Activated T-helper 1 cell treated with anti-CD3 and anti-CD28 coated beads, Interleukin-2, amount 50 U/mL, for 16 hours (primary cell): ENCODE measurements around the gene TBC1D8B.

ENCODE experiments used
- DNase-seq, 2 donors: peaks; one replicate each; pipeline ENCODE4 v3.0.0-alpha.2; 2020; ENCODE audit warnings: low read depth in 1 of 2, low spot score in 1 of 2

The TBC1D8B gene

GRCh38 chrX:106897259-106897658 is 94.8 kb downstream of the TBC1D8B start:
- no peak for DNase-seq

DNA sequence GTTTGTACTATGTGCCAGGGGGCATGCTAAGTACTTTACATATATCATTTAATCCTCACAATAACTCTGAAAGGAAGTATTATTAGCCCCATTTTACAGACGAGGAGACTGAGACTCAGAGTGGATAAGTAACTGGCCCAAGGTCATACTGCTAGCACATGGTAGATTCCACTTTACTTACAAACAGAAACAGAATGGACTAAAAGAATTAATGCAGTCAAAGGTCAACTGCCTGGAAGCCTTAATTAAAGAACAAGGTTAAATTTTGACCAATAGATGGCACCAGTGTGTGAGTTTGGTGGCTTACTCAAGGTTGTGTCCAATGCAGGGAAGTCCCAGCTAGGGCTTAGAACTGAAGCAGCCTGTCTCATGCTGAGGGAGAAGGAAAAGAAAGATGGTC is 96.0 kb downstream of the TBC1D8B start:
- DNase-seq = no peak

GRCh38 chrX:106899276-106899675 is 96.8 kb downstream of the TBC1D8B start:
- no peak for DNase-seq

DNA sequence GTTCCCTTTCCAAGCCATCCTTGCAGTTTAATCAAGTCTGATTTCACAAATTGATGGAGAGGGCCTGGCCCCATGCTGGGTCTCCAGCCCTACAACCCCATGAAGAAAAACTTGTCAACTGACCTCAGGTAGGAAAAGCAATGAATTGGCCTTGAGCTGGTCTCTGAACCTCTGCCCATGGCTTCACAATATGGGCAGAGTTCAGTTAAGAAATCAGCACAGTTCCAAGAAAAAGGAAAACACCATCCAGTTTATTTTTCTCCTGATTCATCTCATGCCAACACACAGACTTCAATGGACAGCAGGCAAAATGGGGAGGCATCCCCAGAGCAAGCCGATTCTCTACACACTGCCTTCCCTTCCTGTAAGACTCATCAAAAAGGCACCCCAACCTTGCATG is 97.4 kb downstream of the TBC1D8B start:
- no peak for DNase-seq

GRCh38 chrX:106901341-106901740 is 98.9 kb downstream of the TBC1D8B start:
- DNase-seq = no peak

GRCh38 chrX:106901781-106902219 is 99.3 kb downstream of the TBC1D8B start:
- DNase-seq = no peak

GRCh38 chrX:106902684-106903083 is 100.2 kb downstream of the TBC1D8B start:
- DNase-seq = no peak

DNA sequence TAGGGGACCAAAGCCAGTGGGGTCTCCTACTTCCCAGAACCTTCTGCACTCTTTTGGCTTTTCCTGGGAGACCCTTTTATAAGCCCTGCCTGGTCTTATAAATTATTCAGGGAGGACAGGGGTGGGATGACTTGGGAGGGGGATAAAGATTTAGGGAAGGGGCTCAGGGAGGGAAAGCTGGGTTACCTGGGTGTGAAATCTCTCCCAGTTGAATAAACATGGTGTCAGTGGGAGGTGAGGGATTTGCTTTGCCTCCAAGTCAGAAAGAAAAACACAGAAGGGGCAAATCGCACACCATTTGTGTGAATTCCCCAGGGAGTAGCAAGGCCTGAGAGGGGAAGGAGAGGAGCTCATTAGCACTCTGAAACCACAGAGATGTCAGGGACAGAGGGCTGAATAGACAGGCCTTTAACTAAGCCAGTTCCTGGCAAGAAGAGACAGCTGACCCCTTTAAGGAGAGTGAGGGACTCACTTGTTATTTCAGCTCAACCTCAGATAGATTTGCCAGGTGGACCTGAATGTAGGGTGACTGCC is 100.9 kb downstream of the TBC1D8B start, which contains the start of gene RIPPLY1:
TSS of gene RIPPLY1 (minus strand) at position 51 of the 534 bp plus-strand sequence. CDS start 54 bp downstream, outside the sequence.
- no peak for DNase-seq

DNA sequence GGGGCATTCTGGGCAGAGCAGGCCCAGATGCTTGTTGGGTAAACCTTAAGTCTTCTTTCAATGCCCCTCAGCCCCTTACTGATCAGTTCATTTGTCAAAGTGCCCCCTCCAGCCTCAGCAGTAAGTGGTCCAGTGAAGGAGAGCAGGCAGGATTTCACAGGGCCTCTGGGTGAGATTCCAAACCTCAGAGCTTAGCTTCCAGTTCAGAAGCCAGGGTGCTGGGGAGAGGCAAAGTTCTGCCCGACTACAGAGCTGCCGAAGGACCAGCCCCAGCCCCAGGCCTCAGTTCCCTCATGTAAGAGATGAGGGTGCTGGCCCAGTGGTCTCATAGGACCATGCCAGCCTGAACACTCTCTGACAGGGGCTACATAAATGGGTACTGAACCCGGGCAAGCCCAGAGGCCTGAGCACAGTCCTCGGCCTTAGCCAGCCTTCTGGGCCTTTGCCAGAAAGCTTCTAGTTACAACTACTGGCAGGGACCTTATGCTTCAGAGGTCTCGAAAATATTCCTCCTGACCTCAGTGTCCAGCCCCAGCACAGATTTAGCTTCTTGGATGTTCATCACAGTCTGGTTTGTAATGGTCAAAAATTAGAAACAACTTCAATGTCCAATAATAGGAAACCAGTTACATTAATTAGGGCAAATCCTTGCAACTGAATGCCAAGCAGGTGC is 101.5 kb downstream of the TBC1D8B start:
- no peak for DNase-seq

DNA sequence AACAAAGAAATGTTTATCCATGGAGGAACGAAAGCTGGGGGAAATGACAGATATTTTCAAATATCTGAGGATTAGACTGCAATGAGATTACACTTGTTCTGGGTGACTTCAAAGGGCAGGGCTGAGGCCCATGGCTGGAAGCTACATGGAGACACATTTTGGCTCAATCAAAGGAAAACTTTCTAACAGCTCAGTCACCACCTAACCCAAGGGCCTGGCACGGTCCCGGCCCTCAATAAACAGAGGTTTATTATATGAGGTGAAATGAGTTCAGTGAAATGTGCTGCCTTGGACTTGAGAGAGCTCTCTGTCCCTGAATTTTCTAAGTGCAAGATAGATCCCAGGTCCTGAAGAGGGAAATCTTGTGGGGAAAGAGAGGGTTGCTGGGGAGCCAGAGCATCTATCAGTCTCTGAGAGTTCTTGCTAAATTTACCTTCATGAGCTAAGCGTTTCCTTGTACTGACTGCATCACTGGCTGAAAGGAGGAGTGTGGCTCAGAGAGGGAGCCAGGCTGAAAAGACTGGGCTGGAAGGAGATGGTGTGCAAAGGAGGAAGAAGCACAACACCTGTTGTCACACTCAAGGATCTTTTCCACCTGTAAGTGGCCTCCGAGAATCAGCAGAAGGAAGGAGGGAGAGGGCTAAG is 102.7 kb downstream of the TBC1D8B start:
- no peak for DNase-seq

- DNase-seq = no peak
Measured at GRCh38 chrX:106906361-106906760, 103.9 kb downstream of the TBC1D8B start.

DNA sequence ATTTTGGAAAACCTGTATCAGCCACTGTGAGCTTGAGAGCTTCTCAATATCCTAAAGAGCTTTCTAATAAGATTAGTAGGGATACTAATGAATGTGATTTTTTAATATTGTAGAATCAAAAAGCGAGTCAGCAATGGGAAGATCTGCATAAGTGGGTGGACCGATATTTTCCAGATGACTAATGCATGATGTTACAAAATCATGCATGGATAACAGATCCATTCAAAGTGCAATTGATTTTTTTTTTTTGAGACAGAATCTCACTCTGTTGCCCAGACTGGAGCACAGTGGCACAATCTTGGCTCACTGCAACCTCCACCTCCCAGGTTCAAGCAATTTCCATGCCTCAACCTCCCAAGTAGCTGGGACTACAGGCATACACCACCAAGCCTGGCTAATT is 110.4 kb downstream of the TBC1D8B start:
- no peak for DNase-seq

DNA sequence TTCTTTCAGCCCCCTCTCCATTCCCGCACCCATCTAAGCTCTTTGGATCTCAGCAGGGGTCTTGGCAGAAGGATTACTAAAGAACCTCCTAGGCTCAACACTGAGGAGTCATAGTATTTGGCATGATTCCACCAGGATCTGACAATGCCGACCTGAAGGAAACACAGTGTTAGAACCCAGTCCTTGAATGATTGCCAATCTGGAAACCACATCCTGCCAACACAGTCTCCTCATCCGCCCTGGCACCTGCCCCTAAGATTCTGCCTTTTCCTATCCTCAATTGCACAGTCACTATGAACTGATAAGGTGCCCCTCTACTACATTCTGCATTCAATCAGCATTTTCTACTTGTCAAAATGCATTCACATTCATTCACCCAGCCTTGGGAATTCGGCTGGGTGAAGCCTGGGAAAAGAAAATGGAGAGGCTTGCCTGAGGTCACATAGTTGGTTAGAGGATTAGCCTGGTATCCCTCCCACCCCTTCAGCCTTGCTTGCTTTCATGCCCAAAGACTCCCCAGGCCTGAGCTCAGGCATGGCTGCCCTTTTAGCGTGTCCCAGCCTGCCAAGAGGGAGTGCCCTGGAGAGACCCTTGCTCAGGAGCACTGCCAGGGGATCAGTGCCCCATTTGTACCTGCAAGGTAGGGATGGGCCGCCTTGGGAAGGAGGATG is 115.5 kb downstream of the TBC1D8B start:
- no peak for DNase-seq

DNA sequence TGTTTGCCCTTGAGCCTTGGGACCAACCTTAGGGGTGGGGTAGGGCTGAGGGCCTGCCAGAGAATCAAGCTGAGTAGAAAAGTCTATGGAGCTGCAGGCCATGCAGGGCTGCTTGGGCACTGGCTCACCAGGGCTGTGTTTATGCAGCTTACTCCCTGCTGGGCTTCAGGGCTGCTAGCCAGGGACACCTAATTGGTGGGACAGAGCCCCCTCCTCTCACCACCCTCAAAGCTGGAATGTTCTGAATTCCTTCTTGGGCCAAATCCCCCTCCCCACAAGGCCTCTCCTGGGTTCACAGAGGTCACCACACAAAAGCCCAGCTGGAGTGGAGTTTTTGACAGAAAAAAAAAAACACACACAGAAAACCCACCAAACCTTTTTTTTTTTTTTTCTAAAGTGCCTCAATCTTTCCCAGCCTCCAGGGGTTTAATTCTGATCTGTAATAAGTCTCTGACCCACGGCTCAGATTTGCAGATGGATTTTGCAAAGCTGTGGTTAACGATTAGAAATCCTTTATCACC is 117.5 kb downstream of the TBC1D8B start, which contains the start of gene CLDN2:
TSS of gene CLDN2 (plus strand) at position 471 of the 521 bp plus-strand sequence. CDS start 7,827 bp downstream, outside the sequence.
- no peak for DNase-seq

GRCh38 chrX:106921637-106922036 is 119.2 kb downstream of the TBC1D8B start:
- DNase-seq = no peak
